HFFc6 (cell line): ENCODE data around the gene C4orf17. TPM values are rescaled to one million over a fixed set of nuclear protein-coding genes. Genes with fewer than 3 reads are reported as not detected.

ENCODE experiments used
- DNase-seq: peaks from one replicate; pipeline ENCODE4 v3.0.0-alpha.2; 2018
- H3K27ac Mint-ChIP-seq: 2 replicates; pipeline ENCODE4 v1.8.0; 2020; ENCODE audit warnings: mild to moderate bottlenecking, mixed read lengths
- H3K27me3 Mint-ChIP-seq: 2 replicates; pipeline ENCODE4 v1.8.0; 2021; ENCODE audit warnings: mild to moderate bottlenecking, moderate library complexity, mixed read lengths; ENCODE audit not compliant: insufficient read depth
- H3K36me3 Mint-ChIP-seq: 2 replicates; pipeline ENCODE4 v1.8.0; 2021; ENCODE audit warnings: low read depth, mixed read lengths
- H3K4me1 Mint-ChIP-seq: 2 replicates; pipeline ENCODE4 v1.8.0; 2020; ENCODE audit warnings: low read depth, mixed read lengths
- H3K4me3 Mint-ChIP-seq: 2 replicates; pipeline ENCODE4 v1.8.0; 2020; ENCODE audit warnings: mild to moderate bottlenecking, moderate library complexity, mixed read lengths
- H3K9me3 Mint-ChIP-seq: 2 replicates; pipeline ENCODE4 v1.8.0; 2020; ENCODE audit warnings: mild to moderate bottlenecking, mixed read lengths
- total RNA-seq, 6 experiments: library from RNA; stranded (reverse); fragmentation: NEBNext Ultra II Directional; extraction: Animal tissue kit (Norgen Biotek cat#: 25700); gene quantifications; 2 replicates in 1 of 6; 3 replicates in 5 of 6; pipeline ENCODE4 v1.2.3, GENCODE V29; 2021
- TF ChIP-seq, protein P1 (sequence below): fragments of 200-600 bp; sonication (generic); IDR thresholded peaks from 2 replicates; pipeline ENCODE4 v1.5.0; 2021; ENCODE audit warnings: antibody characterized with exemption, mild to moderate bottlenecking

C4orf17 gene
- total RNA-seq, 6 experiments from 2014 or later = not detected

DNA sequence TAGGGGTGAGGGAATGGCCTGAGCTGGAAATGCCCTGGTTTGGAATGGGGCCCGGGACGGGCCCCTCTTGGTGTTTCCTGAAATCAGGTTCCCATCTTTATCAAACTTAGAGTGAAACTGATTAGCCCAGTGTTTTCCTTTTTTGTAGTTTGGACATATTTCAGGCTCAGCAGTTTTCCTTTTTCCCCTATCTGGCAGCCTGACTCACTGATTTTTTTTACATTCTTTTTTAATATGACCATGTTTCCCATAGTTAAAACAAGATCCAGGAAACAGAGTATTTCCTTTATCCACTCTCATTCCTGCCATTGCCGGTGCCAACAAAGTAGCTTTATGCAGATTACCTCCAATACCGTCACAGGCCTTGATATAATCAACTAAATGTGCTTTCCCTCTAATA is 20.5 kb upstream of the C4orf17 start:
- H3K27me3 Mint-ChIP-seq = peaks cover 2% of the 10 kb centered on the region
- no peaks in the 10 kb centered on the region for H3K4me1 Mint-ChIP-seq
- TF ChIP-seq, protein P1, sequence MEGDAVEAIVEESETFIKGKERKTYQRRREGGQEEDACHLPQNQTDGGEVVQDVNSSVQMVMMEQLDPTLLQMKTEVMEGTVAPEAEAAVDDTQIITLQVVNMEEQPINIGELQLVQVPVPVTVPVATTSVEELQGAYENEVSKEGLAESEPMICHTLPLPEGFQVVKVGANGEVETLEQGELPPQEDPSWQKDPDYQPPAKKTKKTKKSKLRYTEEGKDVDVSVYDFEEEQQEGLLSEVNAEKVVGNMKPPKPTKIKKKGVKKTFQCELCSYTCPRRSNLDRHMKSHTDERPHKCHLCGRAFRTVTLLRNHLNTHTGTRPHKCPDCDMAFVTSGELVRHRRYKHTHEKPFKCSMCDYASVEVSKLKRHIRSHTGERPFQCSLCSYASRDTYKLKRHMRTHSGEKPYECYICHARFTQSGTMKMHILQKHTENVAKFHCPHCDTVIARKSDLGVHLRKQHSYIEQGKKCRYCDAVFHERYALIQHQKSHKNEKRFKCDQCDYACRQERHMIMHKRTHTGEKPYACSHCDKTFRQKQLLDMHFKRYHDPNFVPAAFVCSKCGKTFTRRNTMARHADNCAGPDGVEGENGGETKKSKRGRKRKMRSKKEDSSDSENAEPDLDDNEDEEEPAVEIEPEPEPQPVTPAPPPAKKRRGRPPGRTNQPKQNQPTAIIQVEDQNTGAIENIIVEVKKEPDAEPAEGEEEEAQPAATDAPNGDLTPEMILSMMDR = no peak
- peaks cover 3% of the 10 kb centered on the region for H3K9me3 Mint-ChIP-seq
- no peak overlapping the region for H3K27ac Mint-ChIP-seq
- no peak overlapping the region for H3K4me3 Mint-ChIP-seq
- H3K36me3 Mint-ChIP-seq = no peaks in the 10 kb centered on the region
- DNase-seq = no peak

DNA sequence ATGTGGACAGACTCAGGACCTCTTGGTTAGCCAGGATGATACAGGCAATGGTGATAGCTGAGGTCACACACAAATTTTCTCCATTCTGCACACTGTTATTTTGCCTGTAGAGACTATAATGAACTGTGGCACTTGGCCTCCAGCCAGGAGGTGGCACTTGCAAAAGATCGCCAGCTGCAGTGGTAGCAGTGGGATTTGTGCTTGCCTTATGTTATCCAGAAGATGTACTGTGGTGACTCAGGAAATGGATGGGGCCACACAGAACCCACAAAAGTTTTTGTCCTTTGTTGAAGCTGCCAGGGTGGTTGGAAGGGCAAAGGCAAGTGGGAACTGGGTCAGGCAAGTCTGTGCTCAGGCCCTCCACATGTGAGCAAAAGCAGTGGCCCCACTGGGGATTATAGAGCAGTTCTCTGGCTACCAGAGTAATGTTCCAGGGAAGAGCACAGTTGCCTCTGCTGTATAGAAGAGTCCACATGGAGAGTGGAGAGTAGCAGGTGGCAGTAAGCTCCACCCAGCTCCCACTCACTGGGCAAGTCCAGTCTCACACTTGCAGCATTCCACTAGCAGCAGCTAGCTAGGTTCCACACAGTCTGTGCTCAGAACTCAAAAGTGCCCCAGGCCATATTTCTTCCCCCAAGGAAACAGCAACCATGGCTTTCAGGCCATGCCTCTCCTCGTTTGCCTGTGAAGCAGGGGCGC is 5.9 kb upstream of the C4orf17 start:
- no peak for DNase-seq
- Mint-ChIP-seq H3K9me3 (no peaks in the 10 kb centered on the region), H3K4me3 (no peak overlapping the region), H3K4me1 (no peaks in the 10 kb centered on the region), H3K27ac (no peak overlapping the region), H3K36me3 (no peaks in the 10 kb centered on the region), H3K27me3 (no peaks in the 10 kb centered on the region; the same call in 1 of the 2 replicates)
- TF ChIP-seq, protein P1 = no peak

DNA sequence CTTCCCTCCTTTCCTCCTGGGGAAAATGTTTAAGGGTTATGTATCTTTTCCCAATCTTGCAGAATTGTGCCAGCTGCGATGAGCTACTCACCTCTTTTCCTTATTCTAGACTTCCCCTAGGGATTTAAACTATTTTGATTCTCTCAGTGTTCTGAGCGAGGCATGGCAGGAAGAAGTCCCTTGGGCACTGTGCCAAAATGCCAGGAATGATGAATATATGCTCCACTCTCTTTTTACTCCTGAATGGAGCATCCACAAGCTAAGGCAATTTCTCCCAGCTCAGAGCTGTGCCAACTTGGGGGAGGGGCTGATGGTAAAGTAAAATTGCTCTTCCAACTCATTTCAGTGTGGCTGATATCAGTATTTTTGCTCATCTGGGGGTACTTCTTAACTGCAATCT is 4.0 kb upstream of the C4orf17 start:
- Mint-ChIP-seq H3K27ac (no peak overlapping the region), H3K36me3 (no peaks in the 10 kb centered on the region), H3K27me3 (peaks cover 2% of the 10 kb centered on the region), H3K4me1 (no peaks in the 10 kb centered on the region), H3K4me3 (no peak overlapping the region), H3K9me3 (no peaks in the 10 kb centered on the region)
- no peak for DNase-seq
- TF ChIP-seq, protein P1 = no peak

DNA sequence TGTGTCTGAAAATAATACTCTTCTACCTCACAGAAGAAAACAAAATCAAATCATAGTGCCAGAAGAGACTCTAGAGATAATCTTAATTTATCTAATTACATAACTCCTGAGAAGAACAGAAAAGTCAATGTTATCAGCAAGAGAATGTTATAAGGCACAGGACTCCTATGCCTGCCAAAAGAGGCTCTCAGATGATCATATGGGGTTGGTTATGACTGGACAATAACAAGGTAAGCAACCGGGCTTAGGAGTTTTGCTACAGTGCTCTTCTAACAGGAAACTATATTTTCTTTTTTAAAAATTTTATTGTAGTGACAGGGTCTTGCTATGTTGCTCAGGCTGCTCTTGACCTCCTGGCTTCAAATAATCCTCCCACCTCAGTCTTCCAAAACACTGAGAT is 3.5 kb upstream of the C4orf17 start:
- Mint-ChIP-seq H3K36me3 (no peaks in the 10 kb centered on the region), H3K27ac (no peak overlapping the region), H3K9me3 (no peaks in the 10 kb centered on the region), H3K27me3 (peaks cover 2% of the 10 kb centered on the region), H3K4me3 (no peak overlapping the region), H3K4me1 (no peaks in the 10 kb centered on the region)
- TF ChIP-seq, protein P1 = no peak
- DNase-seq = no peak

DNA sequence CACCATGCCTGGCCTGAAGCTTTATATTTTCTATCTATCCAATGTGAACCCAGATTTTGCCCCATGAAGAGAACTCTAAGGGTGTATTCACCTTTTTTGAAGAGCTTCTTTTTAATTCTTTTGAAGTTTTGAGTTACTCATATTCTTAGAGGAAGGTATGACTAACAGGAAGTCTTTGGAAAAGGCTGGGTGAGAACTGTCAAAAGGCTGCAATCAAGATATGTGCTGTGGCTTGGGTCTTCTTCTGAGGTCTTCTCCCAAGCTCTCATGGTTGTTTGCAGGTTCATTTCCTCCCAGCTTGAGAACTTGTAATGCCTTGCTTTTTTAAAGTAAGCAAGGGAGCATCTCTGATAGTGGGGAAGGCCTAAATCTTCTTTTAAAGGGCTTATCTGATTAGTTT is 3.1 kb upstream of the C4orf17 start:
- DNase-seq = no peak
- Mint-ChIP-seq H3K27me3 (peaks cover 2% of the 10 kb centered on the region), H3K4me1 (no peaks in the 10 kb centered on the region), H3K27ac (no peak overlapping the region), H3K36me3 (no peaks in the 10 kb centered on the region), H3K9me3 (no peaks in the 10 kb centered on the region), H3K4me3 (no peak overlapping the region)
- TF ChIP-seq, protein P1 = no peak
